Measurements from ENCODE around the gene KDF1.
A peak's percentile ranks its signal among the peaks of the same experiment; 100 is the strongest.

KDF1 gene

GRCh38 chr1:26976621-26977510 lies 16.6 kb upstream of the KDF1 start:
- Histone ChIP-seq H3K27ac (ENCODE audit: low read depth in 2 of 2, low read length in 2 of 2) (no peak overlapping the region), H3K27me3 (ENCODE audit: control insufficient read depth in 2 of 2, insufficient read depth in 2 of 2, low read length in 2 of 2) (no peaks in the 10 kb centered on the region), H3K4me3 (ENCODE audit: low read length in 2 of 2) (no peak overlapping the region), H3K4me1 (ENCODE audit: control insufficient read depth in 2 of 2, insufficient read depth in 2 of 2, low read length in 2 of 2) (no peaks in the 10 kb centered on the region), H3K36me3 (ENCODE audit: control insufficient read depth in 2 of 2, insufficient read depth in 2 of 2, low read length in 2 of 2) (no peaks in the 10 kb centered on the region), H3K9me3 (ENCODE audit: control insufficient read depth in 2 of 2, low read length in 2 of 2) (no peaks in the 10 kb centered on the region), H3K9ac (ENCODE audit: low read depth in 1 of 2, low read length in 2 of 2) (no peak overlapping the region)

DNA sequence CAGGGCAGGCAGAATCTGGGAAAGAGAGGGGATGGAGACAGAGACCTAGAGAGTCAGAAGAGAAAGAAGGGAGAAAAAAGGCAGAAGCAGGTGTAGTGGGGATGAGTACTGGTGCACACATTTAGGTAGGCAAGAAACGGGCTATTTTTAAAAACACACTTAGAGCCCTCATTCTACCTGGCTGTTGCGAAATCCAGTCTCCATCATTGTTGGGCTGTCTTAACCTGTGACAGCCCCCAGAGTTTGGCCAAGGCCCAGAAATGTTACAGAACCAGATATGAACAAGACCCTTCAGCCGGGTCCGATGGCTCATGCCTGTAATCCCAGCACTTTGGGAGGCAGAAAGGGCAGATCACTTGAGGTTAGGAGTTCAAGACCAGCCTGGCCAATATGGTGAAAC lies 12.6 kb upstream of the KDF1 start:
- H3K27ac ChIP-seq (ENCODE audit: low read depth in 2 of 2, low read length in 2 of 2), result no peak overlapping the region
- H3K4me3 ChIP-seq (ENCODE audit: low read length in 2 of 2), result no peak overlapping the region
- H3K27me3 ChIP-seq (ENCODE audit: control insufficient read depth in 2 of 2, insufficient read depth in 2 of 2, low read length in 2 of 2), result no peaks in the 10 kb centered on the region
- peaks cover 4 to 5% of the 10 kb centered on the region in 2 donors for H3K4me1 ChIP-seq (ENCODE audit: control insufficient read depth in 2 of 2, insufficient read depth in 2 of 2, low read length in 2 of 2)
- H3K36me3 ChIP-seq (ENCODE audit: control insufficient read depth in 2 of 2, insufficient read depth in 2 of 2, low read length in 2 of 2), result no peaks in the 10 kb centered on the region
- H3K9ac ChIP-seq (ENCODE audit: low read depth in 1 of 2, low read length in 2 of 2), result no peak overlapping the region
- no peaks in the 10 kb centered on the region for H3K9me3 ChIP-seq (ENCODE audit: control insufficient read depth in 2 of 2, low read length in 2 of 2)

- H3K9me3 ChIP-seq (ENCODE audit: control insufficient read depth in 2 of 2, low read length in 2 of 2), result no peaks in the 10 kb centered on the region
- no peak overlapping the region for H3K9ac ChIP-seq (ENCODE audit: low read depth in 1 of 2, low read length in 2 of 2)
- H3K27ac ChIP-seq (ENCODE audit: low read depth in 2 of 2, low read length in 2 of 2), result no peak overlapping the region
- H3K4me1 ChIP-seq (ENCODE audit: control insufficient read depth in 2 of 2, insufficient read depth in 2 of 2, low read length in 2 of 2), result peaks cover 4 to 5% of the 10 kb centered on the region in 2 donors
- H3K36me3 ChIP-seq (ENCODE audit: control insufficient read depth in 2 of 2, insufficient read depth in 2 of 2, low read length in 2 of 2), result no peaks in the 10 kb centered on the region
- H3K27me3 ChIP-seq (ENCODE audit: control insufficient read depth in 2 of 2, insufficient read depth in 2 of 2, low read length in 2 of 2), result no peaks in the 10 kb centered on the region
- H3K4me3 ChIP-seq (ENCODE audit: low read length in 2 of 2), result no peak overlapping the region
Observed at GRCh38 chr1:26972390-26972789, 12.1 kb upstream of the KDF1 start.

DNA sequence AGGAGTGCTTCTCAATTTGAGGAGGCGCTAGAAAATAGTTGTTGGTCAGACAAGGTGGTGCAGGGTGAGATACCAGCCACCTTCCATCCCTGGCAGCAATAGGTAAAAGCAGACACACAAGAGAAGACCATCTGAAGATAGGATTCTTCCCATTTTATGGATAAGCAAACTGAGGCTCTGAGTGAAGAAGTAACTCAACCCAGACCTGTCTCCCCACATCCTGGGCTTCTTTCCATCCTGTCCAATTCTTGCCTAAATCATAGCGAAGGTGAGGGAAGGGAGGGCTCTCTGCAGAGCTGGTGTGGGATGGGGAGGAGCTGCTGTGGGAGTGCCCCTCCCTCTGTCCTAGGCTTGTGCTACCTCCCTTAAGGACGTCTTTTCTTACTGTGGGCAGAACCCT lies 11.3 kb upstream of the KDF1 start:
- no peak overlapping the region for H3K27ac ChIP-seq (ENCODE audit: low read depth in 2 of 2, low read length in 2 of 2)
- no peak overlapping the region for H3K9ac ChIP-seq (ENCODE audit: low read depth in 1 of 2, low read length in 2 of 2)
- H3K4me1 ChIP-seq (ENCODE audit: control insufficient read depth in 2 of 2, insufficient read depth in 2 of 2, low read length in 2 of 2), result peaks cover 4 to 7% of the 10 kb centered on the region in 2 donors
- no peaks in the 10 kb centered on the region for H3K9me3 ChIP-seq (ENCODE audit: control insufficient read depth in 2 of 2, low read length in 2 of 2)
- no peaks in the 10 kb centered on the region for H3K36me3 ChIP-seq (ENCODE audit: control insufficient read depth in 2 of 2, insufficient read depth in 2 of 2, low read length in 2 of 2)
- no peak overlapping the region for H3K4me3 ChIP-seq (ENCODE audit: low read length in 2 of 2)
- H3K27me3 ChIP-seq (ENCODE audit: control insufficient read depth in 2 of 2, insufficient read depth in 2 of 2, low read length in 2 of 2), result no peaks in the 10 kb centered on the region

DNA sequence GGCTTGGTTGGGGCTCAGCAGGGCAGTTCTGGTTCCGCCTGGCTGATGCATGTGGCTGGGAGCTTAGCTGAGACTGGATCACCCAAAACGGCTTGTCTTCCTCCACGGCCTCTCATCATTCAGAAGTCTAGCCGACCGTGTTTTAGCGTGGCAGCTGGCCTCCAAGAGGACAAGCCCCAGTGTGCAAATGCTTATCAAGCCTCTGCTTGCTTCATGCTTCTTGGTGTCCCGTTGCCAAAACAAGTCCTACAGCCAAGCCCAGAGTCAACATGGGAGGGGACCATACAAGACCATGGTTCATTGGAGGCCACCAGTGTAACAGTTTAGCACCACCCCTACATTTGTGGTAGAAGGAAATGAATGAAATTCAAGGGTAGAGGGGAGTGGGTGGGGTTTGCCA lies 10.5 kb upstream of the KDF1 start:
- H3K4me1 ChIP-seq (ENCODE audit: control insufficient read depth in 2 of 2, insufficient read depth in 2 of 2, low read length in 2 of 2), result peaks cover 4 to 7% of the 10 kb centered on the region in 2 donors
- H3K27me3 ChIP-seq (ENCODE audit: control insufficient read depth in 2 of 2, insufficient read depth in 2 of 2, low read length in 2 of 2), result no peaks in the 10 kb centered on the region
- H3K36me3 ChIP-seq (ENCODE audit: control insufficient read depth in 2 of 2, insufficient read depth in 2 of 2, low read length in 2 of 2), result no peaks in the 10 kb centered on the region
- H3K9me3 ChIP-seq (ENCODE audit: control insufficient read depth in 2 of 2, low read length in 2 of 2), result no peaks in the 10 kb centered on the region
- peak overlapping the region; percentile 38 to 44 for H3K27ac ChIP-seq (ENCODE audit: low read depth in 2 of 2, low read length in 2 of 2)
- no peak overlapping the region for H3K4me3 ChIP-seq (ENCODE audit: low read length in 2 of 2)
- no peak overlapping the region for H3K9ac ChIP-seq (ENCODE audit: low read depth in 1 of 2, low read length in 2 of 2)

GRCh38 chr1:26965628-26966027 lies 5.4 kb upstream of the KDF1 start:
- H3K27me3 ChIP-seq (ENCODE audit: control insufficient read depth in 2 of 2, insufficient read depth in 2 of 2, low read length in 2 of 2), result peaks cover 0 to 6% of the 10 kb centered on the region in 2 donors
- no peak overlapping the region for H3K27ac ChIP-seq (ENCODE audit: low read depth in 2 of 2, low read length in 2 of 2)
- H3K9ac ChIP-seq (ENCODE audit: low read depth in 1 of 2, low read length in 2 of 2), result no peak overlapping the region
- H3K4me3 ChIP-seq (ENCODE audit: low read length in 2 of 2), result no peak overlapping the region
- no peaks in the 10 kb centered on the region for H3K9me3 ChIP-seq (ENCODE audit: control insufficient read depth in 2 of 2, low read length in 2 of 2)
- peaks cover 5 to 9% of the 10 kb centered on the region in 2 donors for H3K4me1 ChIP-seq (ENCODE audit: control insufficient read depth in 2 of 2, insufficient read depth in 2 of 2, low read length in 2 of 2)
- H3K36me3 ChIP-seq (ENCODE audit: control insufficient read depth in 2 of 2, insufficient read depth in 2 of 2, low read length in 2 of 2), result no peaks in the 10 kb centered on the region

DNA sequence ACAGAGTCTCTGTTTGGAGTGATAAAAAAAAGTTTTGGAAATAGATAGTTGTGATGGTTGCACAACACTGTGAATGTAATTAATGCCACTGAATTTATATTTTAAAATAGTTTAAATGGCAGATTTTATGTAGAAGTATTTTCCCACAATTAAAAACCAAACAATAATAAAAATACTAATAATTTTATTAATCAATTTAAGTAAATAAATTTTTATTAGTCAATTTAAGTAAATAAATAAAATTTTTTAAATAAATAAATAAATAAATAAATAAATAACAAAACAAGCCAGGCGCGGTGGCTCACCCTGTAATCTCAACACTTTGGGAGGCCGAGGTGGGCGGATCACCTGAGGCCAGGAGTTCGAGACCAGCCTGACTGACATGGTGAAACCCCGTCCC lies 4.9 kb upstream of the KDF1 start:
- Histone ChIP-seq H3K4me3 (ENCODE audit: low read length in 2 of 2) (no peak overlapping the region), H3K9me3 (ENCODE audit: control insufficient read depth in 2 of 2, low read length in 2 of 2) (no peaks in the 10 kb centered on the region), H3K9ac (ENCODE audit: low read depth in 1 of 2, low read length in 2 of 2) (no peak overlapping the region), H3K27ac (ENCODE audit: low read depth in 2 of 2, low read length in 2 of 2) (no peak overlapping the region), H3K27me3 (ENCODE audit: control insufficient read depth in 2 of 2, insufficient read depth in 2 of 2, low read length in 2 of 2) (peaks cover 0 to 7% of the 10 kb centered on the region in 2 donors), H3K36me3 (ENCODE audit: control insufficient read depth in 2 of 2, insufficient read depth in 2 of 2, low read length in 2 of 2) (no peaks in the 10 kb centered on the region), H3K4me1 (ENCODE audit: control insufficient read depth in 2 of 2, insufficient read depth in 2 of 2, low read length in 2 of 2) (peaks cover 3 to 10% of the 10 kb centered on the region in 2 donors)

DNA sequence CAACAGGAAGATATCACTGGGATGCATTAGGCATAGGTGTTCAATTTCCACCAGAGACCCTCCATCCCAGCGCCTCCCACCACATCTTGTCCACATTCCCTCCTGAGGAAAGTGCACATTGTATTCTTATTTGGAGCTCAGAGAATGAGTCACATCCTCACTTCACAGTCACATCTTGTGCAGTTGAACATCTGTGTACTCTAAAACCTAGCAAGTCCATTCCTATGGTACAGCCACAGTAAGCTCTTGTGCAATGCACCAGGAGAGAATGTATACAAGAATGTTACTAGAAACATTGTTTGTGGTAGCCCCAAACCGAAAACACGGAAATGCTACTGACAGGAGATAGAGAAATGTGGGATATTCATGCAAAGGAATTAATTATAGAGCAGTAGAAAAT lies 1.6 kb upstream of the KDF1 start:
- Histone ChIP-seq H3K9ac (ENCODE audit: low read depth in 1 of 2, low read length in 2 of 2) (no peak overlapping the region), H3K36me3 (ENCODE audit: control insufficient read depth in 2 of 2, insufficient read depth in 2 of 2, low read length in 2 of 2) (no peaks in the 10 kb centered on the region), H3K27ac (ENCODE audit: low read depth in 2 of 2, low read length in 2 of 2) (no peak overlapping the region), H3K9me3 (ENCODE audit: control insufficient read depth in 2 of 2, low read length in 2 of 2) (no peaks in the 10 kb centered on the region), H3K27me3 (ENCODE audit: control insufficient read depth in 2 of 2, insufficient read depth in 2 of 2, low read length in 2 of 2) (peaks cover 10% of the 10 kb centered on the region in 2 donors), H3K4me3 (ENCODE audit: low read length in 2 of 2) (no peak overlapping the region), H3K4me1 (ENCODE audit: control insufficient read depth in 2 of 2, insufficient read depth in 2 of 2, low read length in 2 of 2) (peaks cover 10 to 15% of the 10 kb centered on the region in 2 donors)

DNA sequence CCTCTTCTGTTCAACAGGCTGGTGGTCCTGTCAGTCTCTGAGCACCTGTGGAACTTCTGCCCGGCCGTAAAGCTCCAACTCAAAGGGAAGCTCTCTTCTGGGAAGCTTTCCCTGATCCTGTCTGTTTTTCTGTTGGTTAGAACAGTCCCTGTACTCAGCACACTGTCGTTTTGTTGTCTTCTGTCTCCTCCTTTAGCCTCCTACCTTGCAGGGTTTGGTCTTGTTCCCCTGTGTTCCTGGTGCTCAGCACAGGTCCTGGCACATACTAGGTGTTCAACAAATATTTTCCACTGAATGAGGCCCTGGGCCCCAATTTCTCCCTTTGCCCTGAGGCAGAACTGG lies 328 bp upstream of the KDF1 start:
- Histone ChIP-seq H3K9me3 (ENCODE audit: control insufficient read depth in 2 of 2, low read length in 2 of 2) (no peaks in the 10 kb centered on the region), H3K4me3 (ENCODE audit: low read length in 2 of 2) (peak overlapping the region; percentile 73 to 85), H3K27me3 (ENCODE audit: control insufficient read depth in 2 of 2, insufficient read depth in 2 of 2, low read length in 2 of 2) (peaks cover 10% of the 10 kb centered on the region in 2 donors), H3K4me1 (ENCODE audit: control insufficient read depth in 2 of 2, insufficient read depth in 2 of 2, low read length in 2 of 2) (peaks cover 10 to 13% of the 10 kb centered on the region in 2 donors), H3K36me3 (ENCODE audit: control insufficient read depth in 2 of 2, insufficient read depth in 2 of 2, low read length in 2 of 2) (no peaks in the 10 kb centered on the region), H3K9ac (ENCODE audit: low read depth in 1 of 2, low read length in 2 of 2) (peak overlapping the region; percentile 32 to 84), H3K27ac (ENCODE audit: low read depth in 2 of 2, low read length in 2 of 2) (peak overlapping the region in 1 of 2 donors; percentile 59)

DNA sequence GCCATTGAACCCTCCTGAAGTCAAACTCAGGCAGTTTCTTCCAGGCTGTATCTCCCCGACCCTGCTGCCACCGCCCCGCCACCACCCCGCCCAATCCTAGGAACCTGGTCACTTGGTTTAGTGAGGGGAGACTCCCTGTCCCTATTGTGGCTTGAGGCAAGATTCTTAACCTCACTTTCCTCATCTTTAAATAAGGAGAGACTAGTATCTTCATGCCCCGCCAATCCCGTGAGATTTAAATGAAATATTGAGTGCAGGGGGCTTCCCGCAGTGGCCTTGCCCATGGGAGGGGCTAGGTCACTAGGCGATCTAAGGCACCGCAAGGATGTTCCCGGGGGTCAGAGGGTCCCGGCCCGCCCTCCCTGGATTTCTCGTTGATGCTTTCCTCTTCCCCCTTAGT lies 998 bp downstream of the KDF1 start:
- peaks cover 10% of the 10 kb centered on the region in 2 donors for H3K27me3 ChIP-seq (ENCODE audit: control insufficient read depth in 2 of 2, insufficient read depth in 2 of 2, low read length in 2 of 2)

More for the DNA sequence above, 998 bp downstream of the KDF1 start:
- Histone ChIP-seq H3K9ac (ENCODE audit: low read depth in 1 of 2, low read length in 2 of 2) (peak overlapping the region; percentile 70 to 84), H3K4me3 (ENCODE audit: low read length in 2 of 2) (peak overlapping the region; percentile 73 to 85), H3K9me3 (ENCODE audit: control insufficient read depth in 2 of 2, low read length in 2 of 2) (no peaks in the 10 kb centered on the region), H3K4me1 (ENCODE audit: control insufficient read depth in 2 of 2, insufficient read depth in 2 of 2, low read length in 2 of 2) (peaks cover 10 to 13% of the 10 kb centered on the region in 2 donors), H3K27ac (ENCODE audit: low read depth in 2 of 2, low read length in 2 of 2) (no peak overlapping the region), H3K36me3 (ENCODE audit: control insufficient read depth in 2 of 2, insufficient read depth in 2 of 2, low read length in 2 of 2) (no peaks in the 10 kb centered on the region)
